Activated CD8-positive, alpha-beta memory T cell treated with anti-CD3 and anti-CD28 coated beads, Interleukin-2, amount 10 ng/mL, durations not matched to agents 7 days and 5 days (primary cell): ENCODE measurements around the gene MCF2L2. TPM values are rescaled to one million over a fixed set of nuclear protein-coding genes. Genes with fewer than 3 reads are reported as not detected.
"Not testable (repeated sequence)": the region's sequence is repeated elsewhere in the genome, so short reads cannot be mapped to it uniquely, and the experiment has no call there.

Experiments
- ATAC-seq: fragments of 150-1000 bp; cut with Tn5 transposase; one replicate; pipeline ENCODE4 v1.10.0; 2021; ENCODE audit warnings: moderate library complexity
- CTCF ChIA-PET: fragments of 350-600 bp; sonication (Branson Sonifier 250); formaldehyde crosslinking; loops from one replicate; lab custom pipeline; 2021; ENCODE audit warnings: antibody characterized with exemption; lab: Charles Lee
- DNase-seq: peaks from one replicate; pipeline ENCODE4 v3.0.0-alpha.2; 2020
- H3K27ac Mint-ChIP-seq: one replicate; pipeline ENCODE4 v1.8.0; 2021; ENCODE audit warnings: mild to moderate bottlenecking, mixed read lengths
- H3K27me3 Mint-ChIP-seq: one replicate; pipeline ENCODE4 v1.8.0; 2021; ENCODE audit warnings: mixed read lengths
- H3K36me3 Mint-ChIP-seq: one replicate; pipeline ENCODE4 v1.8.0; 2021; ENCODE audit warnings: mild to moderate bottlenecking, mixed read lengths
- H3K4me1 Mint-ChIP-seq: one replicate; pipeline ENCODE4 v1.8.0; 2021; ENCODE audit warnings: mixed read lengths
- H3K4me3 Mint-ChIP-seq: one replicate; pipeline ENCODE4 v1.8.0; 2021; ENCODE audit warnings: mild to moderate bottlenecking, moderate library complexity, mixed read lengths
- H3K9me3 Mint-ChIP-seq: one replicate; pipeline ENCODE4 v1.8.0; 2022; ENCODE audit warnings: low read depth, mixed read lengths
- total RNA-seq, 2 experiments: library from RNA; stranded (reverse); gene quantifications; one replicate each; pipeline ENCODE4 v1.2.3, GENCODE V29; 2021

Gene MCF2L2
- total RNA-seq, 2 experiments from 2014 or later, result 6.0 to 11.4 TPM

DNA sequence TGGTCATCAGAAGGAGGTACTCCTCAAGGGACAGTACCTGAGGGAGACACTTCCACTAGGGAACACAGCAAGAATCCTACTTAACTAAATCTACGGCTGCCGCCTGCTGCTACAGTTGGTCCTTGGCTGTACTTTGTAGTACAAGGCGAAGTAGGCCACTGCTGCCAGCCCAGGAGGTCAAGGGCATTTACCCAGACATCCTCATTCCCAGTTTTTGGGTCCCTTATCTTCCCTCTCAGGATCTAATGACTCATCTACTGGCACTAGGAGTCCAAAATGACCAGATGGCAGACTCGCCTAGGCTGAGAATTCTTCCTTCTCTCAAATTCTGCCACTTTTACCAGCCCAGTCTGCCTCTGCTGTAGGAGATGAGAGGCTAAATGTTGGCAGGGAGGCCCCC, 238.8 kb downstream of the MCF2L2 start:
- H3K9me3 Mint-ChIP-seq, result no peaks in the 10 kb centered on the region
- H3K27me3 Mint-ChIP-seq, result no peaks in the 10 kb centered on the region
- CTCF ChIA-PET, result no interaction called here
- H3K4me3 Mint-ChIP-seq, result no peak overlapping the region
- H3K36me3 Mint-ChIP-seq, result no peaks in the 10 kb centered on the region
- DNase-seq, result no peak
- H3K4me1 Mint-ChIP-seq, result peaks cover 13% of the 10 kb centered on the region
- no peak overlapping the region for H3K27ac Mint-ChIP-seq
- ATAC-seq, result no peak

- Mint-ChIP-seq H3K9me3 (no peaks in the 10 kb centered on the region), H3K27me3 (no peaks in the 10 kb centered on the region), H3K4me1 (peaks cover 13% of the 10 kb centered on the region), H3K4me3 (no peak overlapping the region), H3K27ac (no peak overlapping the region), H3K36me3 (no peaks in the 10 kb centered on the region)
- ATAC-seq (peak; percentile 36), DNase-seq (peak; percentile 53)
- CTCF ChIA-PET, result interaction anchor here (3.5 to 6.7 kb wide), 2 partner anchors 67 to 194 kb away, joined by 18 to 102 read pairs; no protein-coding TSS in a partner anchor
These were observed 239.4 kb downstream of the MCF2L2 start for GRCh38 chr3:183188895-183189462.

GRCh38 chr3:183185696-183186095, 242.7 kb downstream of the MCF2L2 start:
- no peak for ATAC-seq
- no peaks in the 10 kb centered on the region for H3K36me3 Mint-ChIP-seq
- H3K4me3 Mint-ChIP-seq, result no peak overlapping the region

GRCh38 chr3:183182732-183183610, 245.4 kb downstream of the MCF2L2 start:
- Mint-ChIP-seq H3K9me3 (no peaks in the 10 kb centered on the region), H3K4me1 (peaks cover 16% of the 10 kb centered on the region), H3K27me3 (peaks cover 15% of the 10 kb centered on the region), H3K36me3 (no peaks in the 10 kb centered on the region), H3K27ac (no peak overlapping the region), H3K4me3 (no peak overlapping the region)
- no peak for ATAC-seq
- DNase-seq, result no peak
- CTCF ChIA-PET, result interaction anchor here (1.2 to 6.7 kb wide), 4 partner anchors 21 to 206 kb away, joined by 3 to 102 read pairs (median 5); partner anchors contain the start of gene LAMP3

More at GRCh38 chr3:183185696-183186095, 242.7 kb downstream of the MCF2L2 start:
- no peak overlapping the region for H3K27ac Mint-ChIP-seq
- peaks cover 5% of the 10 kb centered on the region for H3K4me1 Mint-ChIP-seq
- CTCF ChIA-PET, result interaction anchor here (0.9 to 6.7 kb wide), 12 partner anchors 20 to 580 kb away, joined by 3 to 102 read pairs (median 4); partner anchors contain the start of genes B3GNT5 and MCF2L2
- no peaks in the 10 kb centered on the region for H3K9me3 Mint-ChIP-seq
- no peaks in the 10 kb centered on the region for H3K27me3 Mint-ChIP-seq
- DNase-seq, result no peak

- Mint-ChIP-seq H3K9me3 (no peaks in the 10 kb centered on the region), H3K27ac (no peak overlapping the region), H3K4me3 (no peak overlapping the region), H3K36me3 (no peaks in the 10 kb centered on the region), H3K4me1 (peaks cover 16% of the 10 kb centered on the region), H3K27me3 (peaks cover 15% of the 10 kb centered on the region)
- ATAC-seq, result no peak
- CTCF ChIA-PET, result interaction anchor here (1.2 kb wide), 1 partner anchor 20 kb away, joined by 3 read pairs; the partner anchor contains the start of gene LAMP3
- DNase-seq, result no peak
These were observed 246.3 kb downstream of the MCF2L2 start for GRCh38 chr3:183182073-183182472.

DNA sequence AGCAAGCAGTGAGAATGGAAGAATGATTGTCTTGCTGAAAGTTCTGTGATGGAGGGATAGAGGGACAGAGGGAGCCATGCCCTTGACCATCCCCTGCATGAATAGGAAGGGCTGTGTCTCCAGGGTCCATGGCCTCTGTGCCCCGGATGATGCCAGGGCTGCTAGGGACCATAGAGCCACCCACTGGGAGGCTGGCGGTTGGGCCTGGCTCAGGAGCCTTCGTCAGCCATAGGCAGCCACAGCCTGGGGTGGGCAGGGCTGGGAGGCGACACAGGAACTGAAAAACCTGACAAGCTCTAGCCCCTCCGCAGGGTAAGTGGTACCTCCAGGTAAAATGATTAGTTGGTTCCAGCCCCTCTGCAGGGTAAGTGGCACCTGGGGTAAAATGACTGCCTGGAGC, 246.8 kb downstream of the MCF2L2 start:
- no peaks in the 10 kb centered on the region for H3K9me3 Mint-ChIP-seq
- H3K4me1 Mint-ChIP-seq, result peaks cover 16% of the 10 kb centered on the region
- H3K4me3 Mint-ChIP-seq, result no peak overlapping the region
- no peak for DNase-seq
- no peaks in the 10 kb centered on the region for H3K36me3 Mint-ChIP-seq
- CTCF ChIA-PET, result no interaction called here
- H3K27ac Mint-ChIP-seq, result no peak overlapping the region
- ATAC-seq, result no peak
- H3K27me3 Mint-ChIP-seq, result peaks cover 17% of the 10 kb centered on the region

DNA sequence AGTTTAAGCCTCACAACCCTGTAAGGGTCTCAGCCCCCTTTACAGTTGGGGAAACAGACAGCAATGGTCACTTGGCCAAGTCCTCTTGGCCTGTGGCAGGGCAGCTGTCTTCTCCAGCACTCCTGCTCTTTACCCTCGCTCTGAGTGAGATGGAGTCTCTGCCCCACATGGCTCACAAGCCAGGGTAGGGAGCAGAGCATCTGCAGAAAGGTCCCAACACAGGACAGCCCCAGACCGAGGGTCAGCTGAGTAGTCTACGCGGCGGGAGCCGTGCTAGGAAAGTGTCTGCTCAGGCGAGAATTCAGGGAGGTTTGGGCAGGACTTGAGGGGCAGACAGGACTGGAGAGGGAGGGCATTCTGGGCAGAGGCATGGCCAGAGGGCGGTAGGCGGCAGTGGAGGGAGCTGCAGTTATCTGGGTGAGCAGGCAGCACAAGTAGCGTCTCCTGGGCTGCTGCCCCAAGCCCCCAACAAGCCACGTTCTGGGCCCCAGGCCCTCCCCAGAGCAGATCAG, 247.6 kb downstream of the MCF2L2 start:
- no peak for DNase-seq
- Mint-ChIP-seq H3K36me3 (no peaks in the 10 kb centered on the region), H3K27me3 (peaks cover 23% of the 10 kb centered on the region), H3K9me3 (no peaks in the 10 kb centered on the region), H3K4me1 (peaks cover 16% of the 10 kb centered on the region), H3K4me3 (no peak overlapping the region), H3K27ac (no peak overlapping the region)
- CTCF ChIA-PET, result no interaction called here
- no peak for ATAC-seq

DNA sequence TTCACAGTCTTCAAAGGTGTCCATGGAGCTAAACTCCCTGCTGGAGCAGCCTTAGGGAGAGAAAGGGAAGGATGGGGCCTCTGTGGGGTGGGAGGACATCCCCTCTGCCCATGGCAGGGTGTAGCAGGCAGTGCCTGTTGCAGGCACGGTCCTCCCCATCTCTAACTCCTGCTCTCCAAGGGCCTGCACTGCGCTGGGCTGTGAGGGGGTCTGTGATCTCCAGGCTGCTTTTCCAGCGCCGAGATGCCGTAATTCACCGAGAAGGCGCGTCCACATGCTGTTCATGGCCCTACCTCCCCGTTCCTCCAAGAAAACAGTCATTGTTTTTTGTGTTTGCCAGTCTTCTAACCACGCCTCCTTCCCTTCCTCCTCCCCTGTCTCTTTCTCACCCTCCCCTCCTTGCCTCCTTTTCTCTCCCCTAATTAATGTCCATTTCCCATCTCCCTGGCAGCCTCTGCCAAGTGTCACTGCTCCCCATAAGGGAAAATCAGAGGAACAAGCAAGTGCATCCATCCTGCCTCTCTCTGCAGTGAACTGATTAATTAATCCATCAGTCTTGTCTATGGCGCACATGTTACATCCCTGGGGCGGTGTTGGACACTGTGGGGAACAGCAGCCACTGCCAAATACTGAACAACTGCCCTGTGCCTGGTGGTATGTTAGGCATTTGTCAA, 248.2 kb downstream of the MCF2L2 start:
- no peaks in the 10 kb centered on the region for H3K36me3 Mint-ChIP-seq
- peaks cover 11% of the 10 kb centered on the region for H3K4me1 Mint-ChIP-seq
- no peak overlapping the region for H3K4me3 Mint-ChIP-seq
- H3K27me3 Mint-ChIP-seq, result peaks cover 26% of the 10 kb centered on the region
- DNase-seq (no peak), ATAC-seq (no peak)
- H3K27ac Mint-ChIP-seq, result no peak overlapping the region
- CTCF ChIA-PET, result interaction anchor here (1.9 kb wide), 1 partner anchor 57 kb away, joined by 6 read pairs; no protein-coding TSS in a partner anchor
- no peaks in the 10 kb centered on the region for H3K9me3 Mint-ChIP-seq

GRCh38 chr3:183179550-183179908, 248.9 kb downstream of the MCF2L2 start:
- ATAC-seq, result peak; percentile 25

GRCh38 chr3:183178833-183179549, 249.4 kb downstream of the MCF2L2 start:
- peaks cover 29% of the 10 kb centered on the region for H3K27me3 Mint-ChIP-seq
- H3K4me1 Mint-ChIP-seq, result peaks cover 11% of the 10 kb centered on the region
- CTCF ChIA-PET, result interaction anchor here (0.6 to 2.4 kb wide), 9 partner anchors 8 to 312 kb away, joined by 3 to 14 read pairs (median 3); no protein-coding TSS in a partner anchor
- no peak overlapping the region for H3K27ac Mint-ChIP-seq
- DNase-seq (peak; percentile 68), ATAC-seq (peak; percentile 80)
- peak overlapping the region; percentile 70 for H3K4me3 Mint-ChIP-seq
- no peaks in the 10 kb centered on the region for H3K36me3 Mint-ChIP-seq
- no peaks in the 10 kb centered on the region for H3K9me3 Mint-ChIP-seq

More at GRCh38 chr3:183179550-183179908, 248.9 kb downstream of the MCF2L2 start:
- not testable (repeated sequence) for DNase-seq, H3K27ac Mint-ChIP-seq, H3K36me3 Mint-ChIP-seq, H3K9me3 Mint-ChIP-seq
- Mint-ChIP-seq H3K4me3 (peak overlapping the region; percentile 62), H3K4me1 (peaks cover 11% of the 10 kb centered on the region), H3K27me3 (peaks cover 29% of the 10 kb centered on the region)
- CTCF ChIA-PET, result interaction anchor here (1.0 to 2.4 kb wide), 5 partner anchors 15 to 312 kb away, joined by 3 to 14 read pairs (median 6); no protein-coding TSS in a partner anchor

- H3K4me3 Mint-ChIP-seq, result peak overlapping the region; percentile 70
- DNase-seq, result no peak
- no peak overlapping the region for H3K27ac Mint-ChIP-seq
- no peak for ATAC-seq
- no peaks in the 10 kb centered on the region for H3K9me3 Mint-ChIP-seq
- CTCF ChIA-PET, result interaction anchor here (0.6 to 2.4 kb wide), 8 partner anchors 8 to 311 kb away, joined by 3 to 14 read pairs (median 4); no protein-coding TSS in a partner anchor
- H3K27me3 Mint-ChIP-seq, result peaks cover 29% of the 10 kb centered on the region
- H3K4me1 Mint-ChIP-seq, result peaks cover 11% of the 10 kb centered on the region
- no peaks in the 10 kb centered on the region for H3K36me3 Mint-ChIP-seq
These were observed 249.9 kb downstream of the MCF2L2 start for GRCh38 chr3:183178512-183178832.

DNA sequence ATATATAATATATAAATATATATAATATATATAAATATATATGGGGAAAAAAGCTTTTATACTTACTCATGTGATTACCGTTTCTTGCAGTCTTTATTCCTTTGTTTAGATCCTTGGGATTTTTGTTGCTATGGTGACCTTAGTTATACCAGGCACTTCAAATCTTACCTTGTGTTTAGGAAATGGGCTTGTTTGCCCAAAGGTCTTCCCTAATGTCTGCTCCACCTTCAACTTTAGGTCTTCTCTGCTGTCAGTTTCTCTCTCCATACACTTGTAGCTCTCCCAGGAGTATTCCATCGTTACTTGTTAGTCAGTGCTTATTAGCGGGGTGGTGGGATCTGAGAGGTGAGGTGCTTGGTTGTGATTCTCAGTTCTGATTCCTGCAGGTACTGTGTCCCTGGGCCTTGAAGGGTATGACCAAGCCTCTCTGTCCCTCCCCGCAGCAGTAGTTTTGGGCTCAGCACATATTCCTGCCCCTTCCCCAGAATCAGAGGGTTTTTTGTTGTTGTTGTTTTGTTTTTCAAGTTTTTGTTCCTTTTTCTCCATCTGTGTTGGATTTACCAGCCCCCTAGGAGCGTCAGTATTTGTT, 256.3 kb downstream of the MCF2L2 start:
- H3K4me1 Mint-ChIP-seq, result no peaks in the 10 kb centered on the region
- ATAC-seq (peak; percentile 23), DNase-seq (no peak)
- H3K4me3 Mint-ChIP-seq, result no peak overlapping the region
- peaks cover 23% of the 10 kb centered on the region for H3K27me3 Mint-ChIP-seq
- no peaks in the 10 kb centered on the region for H3K9me3 Mint-ChIP-seq
- CTCF ChIA-PET, result interaction anchor here (1.0 kb wide), 1 partner anchor 49 kb away, joined by 3 read pairs; no protein-coding TSS in a partner anchor
- H3K36me3 Mint-ChIP-seq, result no peaks in the 10 kb centered on the region
- no peak overlapping the region for H3K27ac Mint-ChIP-seq
